ENCODE measurements around the gene HIGD2A. TPM values are rescaled to one million over a fixed set of nuclear protein-coding genes. Genes with fewer than 3 reads are reported as not detected.

The HIGD2A gene
- 258 to 286 TPM (median 259 TPM) in 5 replicates for total RNA-seq (2022; extraction: Qiagen RNA extraction)

DNA sequence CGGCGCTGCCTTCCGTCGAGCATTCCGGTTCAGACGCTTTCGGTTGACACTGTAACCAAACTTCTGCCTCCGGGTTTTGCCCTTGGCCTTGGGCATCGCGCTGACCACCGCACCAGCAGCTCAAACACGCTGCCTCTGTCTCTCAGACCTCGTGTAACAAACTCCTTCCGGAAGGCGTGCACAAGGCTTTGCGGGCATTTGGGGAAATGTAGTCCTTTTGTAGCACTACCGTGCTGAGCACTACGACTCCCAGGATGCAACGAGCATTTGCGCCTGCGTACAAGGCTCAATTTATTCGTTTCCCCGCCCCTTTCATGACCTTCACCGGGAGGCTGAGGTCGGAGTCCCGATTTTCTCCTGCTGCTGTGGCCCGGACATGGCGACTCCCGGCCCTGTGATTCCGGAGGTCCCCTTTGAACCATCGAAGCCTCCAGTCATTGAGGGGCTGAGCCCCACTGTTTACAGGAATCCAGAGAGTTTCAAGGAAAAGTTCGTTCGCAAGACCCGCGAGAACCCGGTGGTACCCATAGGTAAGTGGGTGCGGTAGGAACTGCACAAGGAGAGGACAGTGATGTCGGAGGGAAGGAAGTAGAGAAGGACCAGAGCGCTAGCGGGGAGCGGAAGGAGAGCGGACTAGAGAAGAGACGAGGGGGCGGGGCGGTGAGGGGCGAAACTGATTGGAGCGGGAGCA is at the start of gene HIGD2A, which contains the start of gene NOP16:
Gene HIGD2A, plus strand, starts transcription at position 308 of the 691 bp plus-strand sequence. Its CDS starts 69 bp downstream, at position 377.
Gene NOP16, minus strand, starts transcription at position 155 of the 691 bp plus-strand sequence. Its CDS starts 59 bp downstream, at position 96.

GRCh38 chr5:176361437-176362232 is 26.9 kb upstream of the HIGD2A start, which contains the start of gene KIAA1191:
Gene KIAA1191 (minus strand): TSS chr5:176361764. CDS start chr5:176359508, 2,256 bp downstream.

GRCh38 chr5:176365351-176366231 is 23.0 kb upstream of the HIGD2A start, which contains the start of gene ARL10:
Gene ARL10 (plus strand): TSS chr5:176365487. CDS start chr5:176365564, 77 bp downstream.

DNA sequence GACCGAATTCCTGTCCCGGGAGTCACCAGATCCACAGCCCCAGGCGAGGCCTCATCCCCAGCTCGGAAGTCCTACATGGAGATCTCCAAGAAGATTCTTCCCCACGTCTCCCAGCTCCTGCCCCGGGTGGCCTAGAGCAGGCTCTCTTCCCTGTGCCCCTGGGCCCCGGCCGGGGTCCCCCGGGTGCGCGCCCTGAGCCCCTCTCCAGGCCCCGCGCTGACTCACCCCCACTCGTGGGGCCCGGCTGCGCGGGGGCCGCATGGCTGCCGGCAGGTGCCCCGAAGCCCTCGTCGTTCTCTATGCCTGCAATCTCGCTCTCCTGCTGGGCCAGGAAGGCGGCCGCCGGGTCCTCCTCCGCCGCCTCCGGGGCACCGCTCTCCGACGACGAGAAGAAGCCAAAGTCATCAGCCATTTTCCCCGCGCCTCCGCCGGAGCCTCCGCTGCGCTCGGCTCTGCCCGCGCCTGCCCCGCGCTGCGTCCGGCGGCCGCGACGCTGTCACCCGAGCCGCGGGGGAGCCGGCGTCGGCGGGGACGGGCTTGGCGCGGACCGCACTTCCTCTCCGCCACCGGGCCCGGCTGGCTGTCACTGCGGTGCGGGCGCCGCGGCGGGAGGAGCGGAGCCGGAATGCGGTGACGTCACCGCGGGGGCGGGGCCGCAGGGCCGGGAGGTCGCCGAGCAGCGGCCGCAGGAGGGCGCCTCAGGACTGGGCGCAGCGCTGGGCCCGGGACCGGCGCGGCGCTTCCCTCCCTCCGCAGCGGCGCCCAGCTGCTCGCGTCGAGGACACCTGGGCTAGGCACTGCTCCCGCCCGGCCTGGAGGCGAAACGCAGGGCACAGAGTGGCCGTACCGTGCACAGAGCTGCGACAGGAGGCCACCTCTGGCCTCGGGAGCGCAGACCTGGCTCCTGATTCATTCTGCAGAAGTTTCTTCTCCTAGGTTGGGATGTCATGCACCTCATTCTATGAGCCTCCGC is 27.7 kb downstream of the HIGD2A start, which contains the start of gene CLTB:
Gene CLTB, minus strand, starts transcription at position 588 of the 973 bp plus-strand sequence. Its CDS starts 176 bp downstream, at position 412.

Other genes with a start within 250 kb of the HIGD2A start
- 13.2 to 17.7 TPM (median 16.4 TPM) in 5 replicates for gene SIMC1, start 150.3 kb upstream of the HIGD2A start, total RNA-seq (2022; extraction: Qiagen RNA extraction)
- gene KIAA1191, start 27.0 kb upstream of the HIGD2A start, total RNA-seq (2022; extraction: Qiagen RNA extraction), result 75.2 to 106 TPM (median 83.3 TPM) in 5 replicates
- gene ARL10, start 23.3 kb upstream of the HIGD2A start, total RNA-seq (2022; extraction: Qiagen RNA extraction), result 0.37 to 1.2 TPM (median 0.60 TPM) in 5 replicates
- 119 to 141 TPM (median 127 TPM) in 5 replicates for gene NOP16, start 153 bp upstream of the HIGD2A start, total RNA-seq (2022; extraction: Qiagen RNA extraction)
- 105 to 180 TPM (median 173 TPM) in 5 replicates for gene CLTB, start 27.8 kb downstream of the HIGD2A start, total RNA-seq (2022; extraction: Qiagen RNA extraction)
- 43.4 to 54.7 TPM (median 44.3 TPM) in 5 replicates for gene FAF2, start 59.6 kb downstream of the HIGD2A start, total RNA-seq (2022; extraction: Qiagen RNA extraction)
- gene RNF44, start 148.7 kb downstream of the HIGD2A start, total RNA-seq (2022; extraction: Qiagen RNA extraction), result 27.3 to 38.4 TPM (median 35.4 TPM) in 5 replicates
- 0.06 to 0.29 TPM (median 0.15 TPM) in 5 replicates for gene CDHR2, start 160.6 kb downstream of the HIGD2A start, total RNA-seq (2022; extraction: Qiagen RNA extraction)
- 8.2 to 9.6 TPM (median 9.2 TPM) in 5 replicates for gene GPRIN1, start 221.4 kb downstream of the HIGD2A start, total RNA-seq (2022; extraction: Qiagen RNA extraction)
- 0.84 to 1.4 TPM (median 1.3 TPM) in 5 replicates for gene SNCB, start 241.8 kb downstream of the HIGD2A start, total RNA-seq (2022; extraction: Qiagen RNA extraction)
- not detected in 5 replicates for gene EIF4E1B, start 241.9 kb downstream of the HIGD2A start, total RNA-seq (2022; extraction: Qiagen RNA extraction)

Measured in A549 treated with AZD2906 at 1 μM for 4 hours (cell line).